NB4 (cell line): ENCODE measurements around the gene ROBO2.

Experiments used
- DNase-seq: peaks from one replicate; pipeline ENCODE4 v3.0.0; 2010; ENCODE audit warnings: low read depth
- H3K4me3 ChIP-seq: one replicate; pipeline ENCODE4 v1.5.1; 2011; ENCODE audit warnings: mild to moderate bottlenecking, low read depth, low read length, moderate library complexity
- MYC ChIP-seq: IDR thresholded peaks from 2 replicates; pipeline ENCODE4 v1.6.1; 2011; ENCODE audit warnings: low read depth, low read length
- POLR2A ChIP-seq: IDR thresholded peaks from 2 replicates; pipeline ENCODE4 v1.6.1; 2011; ENCODE audit warnings: mild to moderate bottlenecking; ENCODE audit not compliant: insufficient read length; ENCODE audit errors: extremely low read depth
- TF ChIP-seq, protein P1 (sequence below): IDR thresholded peaks from one replicate; pipeline ENCODE4 v1.5.1; 2012; ENCODE audit warnings: low read depth, low read length
- TF ChIP-seq, protein P2 (sequence below): IDR thresholded peaks from 2 replicates; pipeline ENCODE4 v1.6.1; 2011; ENCODE audit warnings: low read depth, low read length

The ROBO2 gene

DNA sequence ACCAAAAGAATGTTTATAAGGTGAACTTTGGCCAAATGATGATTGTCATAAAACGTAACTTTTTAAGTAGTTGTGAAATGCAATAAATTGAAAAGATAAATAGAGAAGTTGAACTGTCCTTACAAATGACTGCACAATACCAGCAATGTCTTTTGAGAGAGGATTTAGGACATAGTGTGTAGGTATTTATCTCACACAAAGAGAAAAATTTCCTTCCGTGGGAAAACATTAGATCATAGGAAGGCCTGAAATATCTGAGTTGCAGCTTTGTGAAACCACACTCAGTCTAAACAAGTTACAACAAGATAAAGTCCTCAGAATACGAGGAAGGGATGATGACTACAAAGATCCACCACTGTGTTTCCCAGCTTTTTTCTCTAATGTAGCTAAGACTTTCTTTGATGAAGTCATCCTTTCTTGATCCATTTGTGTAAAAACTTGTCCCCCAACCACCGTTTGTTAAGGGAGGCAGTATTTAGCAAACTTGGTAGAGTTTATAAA lies 16.0 kb downstream of the ROBO2 start:
- TF ChIP-seq, protein P1, sequence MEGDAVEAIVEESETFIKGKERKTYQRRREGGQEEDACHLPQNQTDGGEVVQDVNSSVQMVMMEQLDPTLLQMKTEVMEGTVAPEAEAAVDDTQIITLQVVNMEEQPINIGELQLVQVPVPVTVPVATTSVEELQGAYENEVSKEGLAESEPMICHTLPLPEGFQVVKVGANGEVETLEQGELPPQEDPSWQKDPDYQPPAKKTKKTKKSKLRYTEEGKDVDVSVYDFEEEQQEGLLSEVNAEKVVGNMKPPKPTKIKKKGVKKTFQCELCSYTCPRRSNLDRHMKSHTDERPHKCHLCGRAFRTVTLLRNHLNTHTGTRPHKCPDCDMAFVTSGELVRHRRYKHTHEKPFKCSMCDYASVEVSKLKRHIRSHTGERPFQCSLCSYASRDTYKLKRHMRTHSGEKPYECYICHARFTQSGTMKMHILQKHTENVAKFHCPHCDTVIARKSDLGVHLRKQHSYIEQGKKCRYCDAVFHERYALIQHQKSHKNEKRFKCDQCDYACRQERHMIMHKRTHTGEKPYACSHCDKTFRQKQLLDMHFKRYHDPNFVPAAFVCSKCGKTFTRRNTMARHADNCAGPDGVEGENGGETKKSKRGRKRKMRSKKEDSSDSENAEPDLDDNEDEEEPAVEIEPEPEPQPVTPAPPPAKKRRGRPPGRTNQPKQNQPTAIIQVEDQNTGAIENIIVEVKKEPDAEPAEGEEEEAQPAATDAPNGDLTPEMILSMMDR: no peak
- TF ChIP-seq MYC: no peak
- TF ChIP-seq, protein P2, sequence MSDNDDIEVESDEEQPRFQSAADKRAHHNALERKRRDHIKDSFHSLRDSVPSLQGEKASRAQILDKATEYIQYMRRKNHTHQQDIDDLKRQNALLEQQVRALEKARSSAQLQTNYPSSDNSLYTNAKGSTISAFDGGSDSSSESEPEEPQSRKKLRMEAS: no peak
- no peak for TF ChIP-seq POLR2A
- H3K4me3 ChIP-seq: no peak overlapping the region

DNA sequence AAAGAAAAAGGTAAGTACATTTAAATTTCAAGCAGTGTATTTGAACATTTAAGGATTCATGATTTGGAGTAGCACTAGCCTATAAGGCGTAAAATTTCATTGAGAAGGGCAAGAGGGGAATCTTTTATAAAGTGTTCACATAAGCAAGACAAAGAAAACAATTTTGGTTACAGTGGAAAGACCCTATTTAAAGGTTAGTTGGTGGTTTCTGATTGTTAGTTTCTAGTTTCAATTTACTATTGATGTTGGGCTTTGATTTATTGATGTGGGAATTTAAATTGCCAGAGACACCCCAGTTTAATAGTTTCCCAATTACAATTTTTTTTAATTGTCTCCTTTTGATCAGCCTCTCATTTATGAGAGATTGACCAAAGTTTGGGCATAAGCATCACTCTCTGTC lies 19.5 kb downstream of the ROBO2 start:
- DNase-seq: no peak
- TF ChIP-seq, protein P2: no peak
- TF ChIP-seq, protein P1: no peak
- TF ChIP-seq POLR2A: no peak

More for the DNA sequence above, 16.0 kb downstream of the ROBO2 start:
- DNase-seq: no peak

DNA sequence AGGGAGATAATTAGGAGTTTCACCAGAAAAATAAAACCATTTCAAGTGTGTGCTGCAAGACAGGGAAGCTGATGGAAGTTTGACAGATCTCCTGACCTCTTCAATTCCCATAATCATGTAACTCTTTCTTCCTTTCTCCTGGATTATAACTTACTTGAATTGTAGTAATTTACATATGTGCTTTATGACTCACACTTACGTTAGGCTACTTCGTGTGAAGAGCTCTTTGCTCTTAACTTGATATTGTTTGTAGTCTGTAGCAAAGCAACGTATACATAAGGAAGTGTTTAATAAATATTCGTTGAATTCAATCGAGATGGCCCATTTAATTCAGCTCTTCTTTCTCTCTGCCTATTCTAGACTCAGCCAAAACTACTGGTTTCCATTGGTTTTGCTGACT lies 23.5 kb downstream of the ROBO2 start:
- TF ChIP-seq, protein P2: no peak
- no peak for TF ChIP-seq POLR2A
- TF ChIP-seq MYC: no peak
- TF ChIP-seq, protein P1: no peak
- DNase-seq: no peak
- H3K4me3 ChIP-seq: no peak overlapping the region

More for the DNA sequence above, 19.5 kb downstream of the ROBO2 start:
- no peak overlapping the region for H3K4me3 ChIP-seq

DNA sequence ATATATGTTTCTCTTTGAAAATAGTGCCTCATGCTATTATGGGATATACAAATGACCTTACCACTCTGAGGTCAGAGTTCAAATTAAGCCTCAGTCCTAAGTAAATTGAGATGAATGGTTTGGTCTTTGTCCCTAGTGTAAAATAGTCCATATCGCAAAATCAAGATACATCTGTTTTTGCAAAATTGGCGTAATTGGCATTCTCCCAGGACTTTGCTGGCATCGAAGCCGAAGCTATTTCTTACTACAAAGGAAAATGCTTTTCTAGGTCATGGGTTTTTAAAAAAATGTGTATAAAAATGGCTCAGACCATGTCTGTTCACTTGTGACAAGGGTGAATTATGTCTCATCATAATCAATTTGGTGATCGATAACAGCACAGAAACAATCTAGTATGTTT lies 25.9 kb downstream of the ROBO2 start:
- no peak for DNase-seq
- TF ChIP-seq, protein P2: no peak
- TF ChIP-seq POLR2A (no peak), MYC (no peak)
- TF ChIP-seq, protein P1: no peak
- no peak overlapping the region for H3K4me3 ChIP-seq

DNA sequence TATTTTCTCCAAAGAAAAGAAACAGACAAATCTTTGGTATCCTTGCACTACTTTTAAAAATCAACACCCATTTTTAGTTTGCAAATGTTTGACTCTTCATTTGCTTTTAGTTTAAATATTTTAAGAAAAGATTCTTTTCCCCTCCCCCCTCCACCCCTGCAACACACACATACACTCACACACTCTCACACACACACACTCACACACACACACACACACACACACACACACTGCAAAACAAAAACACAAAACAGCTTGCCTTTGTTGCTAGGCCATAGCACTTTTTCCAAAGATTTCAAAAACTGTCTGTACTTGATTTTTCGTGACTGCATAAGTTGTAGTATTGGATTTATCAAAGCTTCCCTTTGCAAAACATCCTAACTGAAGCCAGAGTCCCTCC lies 26.9 kb downstream of the ROBO2 start:
- no peak for TF ChIP-seq MYC
- no peak for TF ChIP-seq POLR2A
- TF ChIP-seq, protein P2: no peak
- TF ChIP-seq, protein P1: no peak
- H3K4me3 ChIP-seq: no peak overlapping the region
- no peak for DNase-seq

DNA sequence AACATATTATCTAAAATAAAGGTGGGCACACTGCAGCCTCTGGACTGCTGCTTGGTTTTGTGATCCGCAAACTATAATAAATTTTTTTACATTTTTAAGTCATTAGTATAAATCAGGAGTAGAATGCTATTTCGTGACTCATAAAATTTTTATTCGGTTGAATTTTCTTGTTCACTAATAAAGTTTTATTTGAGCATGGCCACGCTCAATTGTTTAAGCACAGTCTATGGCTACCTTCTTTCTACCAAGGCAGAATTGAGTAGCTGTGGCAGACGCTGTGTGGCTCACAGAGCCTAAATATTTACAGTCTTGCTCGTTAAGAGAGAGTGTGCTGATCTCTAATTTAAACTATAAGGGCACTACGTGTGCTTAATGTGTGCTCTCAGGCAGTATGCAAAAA lies 28.9 kb downstream of the ROBO2 start:
- TF ChIP-seq, protein P1: no peak
- TF ChIP-seq MYC: no peak
- TF ChIP-seq, protein P2: no peak
- TF ChIP-seq POLR2A: no peak

More for the DNA sequence above, 28.9 kb downstream of the ROBO2 start:
- no peak for DNase-seq
- no peak overlapping the region for H3K4me3 ChIP-seq
